ENCODE measurements around the gene ZNF777.
A peak's percentile ranks its signal among the peaks of the same experiment; 100 is the strongest.
"Not testable (repeated sequence)": the region's sequence is repeated elsewhere in the genome, so short reads cannot be mapped to it uniquely, and the experiment has no call there.

The ZNF777 gene

GRCh38 chr7:149448961-149449360 is 11.9 kb downstream of the ZNF777 start:
- DNase-seq = no peak

GRCh38 chr7:149446026-149446425 is 14.8 kb downstream of the ZNF777 start:
- not testable (repeated sequence) for DNase-seq

- no peak for DNase-seq
Measured at GRCh38 chr7:149444287-149444686, 16.6 kb downstream of the ZNF777 start.

GRCh38 chr7:149443523-149443922 is 17.3 kb downstream of the ZNF777 start:
- no peak for DNase-seq

- DNase-seq = no peak
Measured at GRCh38 chr7:149442924-149443323, 17.9 kb downstream of the ZNF777 start.

GRCh38 chr7:149440222-149440621 is 20.6 kb downstream of the ZNF777 start:
- no peak for DNase-seq

GRCh38 chr7:149436358-149436757 is 24.5 kb downstream of the ZNF777 start:
- DNase-seq = no peak

GRCh38 chr7:149433124-149433523 is 27.7 kb downstream of the ZNF777 start:
- no peak for DNase-seq

GRCh38 chr7:149432121-149432691 is 28.7 kb downstream of the ZNF777 start:
- DNase-seq = no peak

GRCh38 chr7:149431486-149432120 is 29.3 kb downstream of the ZNF777 start:
- DNase-seq = no peak

GRCh38 chr7:149430192-149430591 is 30.7 kb downstream of the ZNF777 start:
- DNase-seq = no peak

- no peak for DNase-seq
Measured at GRCh38 chr7:149427893-149428292, 33.0 kb downstream of the ZNF777 start.

GRCh38 chr7:149427096-149427680 is 33.7 kb downstream of the ZNF777 start:
- DNase-seq = no peak

- DNase-seq = no peak
Measured at GRCh38 chr7:149423449-149424110, 37.3 kb downstream of the ZNF777 start.

- DNase-seq = peak; percentile 46
Measured at GRCh38 chr7:149422914-149423301, 38.0 kb downstream of the ZNF777 start.

- peak; percentile 78 for DNase-seq
Measured at GRCh38 chr7:149422162-149422913, 38.5 kb downstream of the ZNF777 start.

- no peak for DNase-seq
Measured at GRCh38 chr7:149420006-149420405, 40.9 kb downstream of the ZNF777 start.

GRCh38 chr7:149415391-149416071 is 45.3 kb downstream of the ZNF777 start:
- no peak for DNase-seq

GRCh38 chr7:149414745-149415390 is 46.0 kb downstream of the ZNF777 start:
- DNase-seq = peak; percentile 54

- DNase-seq = no peak
Measured at GRCh38 chr7:149414171-149414570, 46.7 kb downstream of the ZNF777 start.

GRCh38 chr7:149413083-149413482 is 47.8 kb downstream of the ZNF777 start:
- DNase-seq = not testable (repeated sequence)

- DNase-seq = no peak
Measured at GRCh38 chr7:149409895-149410294, 51.0 kb downstream of the ZNF777 start.
